SK-N-SH (cell line): Measurements from ENCODE around the gene PCSK7. TPM values are rescaled to one million over a fixed set of nuclear protein-coding genes. Genes with fewer than 3 reads are reported as not detected.

Experiments used
- CTCF ChIA-PET: fragments of 300-600, 350-600 bp; formaldehyde crosslinking; extraction: SDS; loops from one replicate; lab custom pipeline; 2021; lab: Yijun Ruan, JAX
- POLR2A ChIA-PET: fragments of 350-600 bp; sonication (Branson Sonifier 250); formaldehyde crosslinking; extraction: SDS; loops from one replicate; lab custom pipeline; 2020; ENCODE audit warnings: antibody characterized with exemption, inconsistent platforms; lab: Yijun Ruan, JAX
- DNase-seq: peaks from one replicate; pipeline ENCODE4 v3.0.0; 2012
- H2AFZ ChIP-seq: fragments of 200-600 bp; sonication (generic); 2 replicates; pipeline ENCODE4 v1.8.1; 2016; ENCODE audit warnings: antibody characterized with exemption, mild to moderate bottlenecking, low read depth
- H3F3A ChIP-seq: fragments of 200-600 bp; sonication (generic); replicated peaks from 2 replicates; pipeline ENCODE3; 2016; ENCODE audit warnings: antibody characterized with exemption, mild to moderate bottlenecking; ENCODE audit not compliant: insufficient read depth
- H3K27ac ChIP-seq, 2 experiments: fragments of 200-500 bp in 1 of 2; fragments of 200-600 bp in 1 of 2; sonication (Bioruptor generic) in 1 of 2; sonication (generic), shearing (Covaris generic) in 1 of 2; 2 replicates each; pipeline versions ENCODE4 v1.5.1 to v1.6.1; 2014 to 2016; ENCODE audit warnings: low read depth in 2 of 2, inconsistent platforms in 1 of 2, low read length in 1 of 2, mild to moderate bottlenecking in 1 of 2, mixed read lengths in 1 of 2
- H3K27me3 ChIP-seq: fragments of 200-600 bp; sonication (generic), shearing (Covaris generic); 2 replicates; pipeline ENCODE4 v1.6.1; 2016; ENCODE audit warnings: mixed run types; ENCODE audit not compliant: insufficient read depth
- H3K36me3 ChIP-seq, 2 experiments: fragments of 200-500 bp in 1 of 2; fragments of 200-600 bp in 1 of 2; sonication (Bioruptor generic) in 1 of 2; sonication (generic) in 1 of 2; replicated peaks in 1 of 2; 2 replicates each; pipeline versions ENCODE3 to v1.5.1; 2014 to 2016; ENCODE audit warnings: low read length in 1 of 2, mild to moderate bottlenecking in 1 of 2; ENCODE audit not compliant: insufficient read depth in 2 of 2, control insufficient read depth in 1 of 2
- H3K4me1 ChIP-seq, 2 experiments: fragments of 200-500 bp in 1 of 2; fragments of 200-600 bp in 1 of 2; sonication (Bioruptor generic) in 1 of 2; sonication (generic), shearing (Covaris generic) in 1 of 2; 2 replicates each; pipeline versions ENCODE4 v1.5.1 to v1.6.1; 2014 to 2016; ENCODE audit warnings: low read depth in 1 of 2, low read length in 1 of 2, mixed run types in 1 of 2; ENCODE audit not compliant: insufficient read depth in 2 of 2, control insufficient read depth in 1 of 2
- H3K4me2 ChIP-seq: fragments of 200-600 bp; sonication (generic), shearing (Covaris generic); 2 replicates; pipeline ENCODE4 v1.6.1; 2017; ENCODE audit warnings: mixed run types
- H3K4me3 ChIP-seq, 2 experiments: fragments of 200-500 bp in 1 of 2; fragments of 200-600 bp in 1 of 2; sonication (Bioruptor generic) in 1 of 2; sonication (generic), shearing (Covaris generic) in 1 of 2; 2 replicates each; pipeline versions ENCODE4 v1.5.1 to v1.8.1; 2014 to 2016; ENCODE audit warnings: low read depth in 2 of 2, inconsistent platforms in 1 of 2, low read length in 1 of 2, mild to moderate bottlenecking in 1 of 2, mixed read lengths in 1 of 2, moderate library complexity in 1 of 2
- H3K79me2 ChIP-seq: fragments of 200-600 bp; sonication (generic); 2 replicates; pipeline ENCODE4 v1.8.1; 2017; ENCODE audit warnings: mild to moderate bottlenecking; ENCODE audit not compliant: insufficient read depth
- H3K9ac ChIP-seq: fragments of 200-600 bp; sonication (generic); 2 replicates; pipeline ENCODE4 v1.6.1; 2017; ENCODE audit warnings: mixed run types
- H3K9me2 ChIP-seq: fragments of 200-600 bp; sonication (generic); 2 replicates; pipeline ENCODE4 v1.6.1; 2017; ENCODE audit warnings: mixed run types
- H3K9me3 ChIP-seq: fragments of 200-600 bp; sonication (generic); 2 replicates; pipeline ENCODE4 v1.6.1; 2017; ENCODE audit warnings: mixed run types, mild to moderate bottlenecking, moderate library complexity
- H4K20me1 ChIP-seq: fragments of 200-600 bp; sonication (generic); 2 replicates; pipeline ENCODE4 v1.6.1; 2017; ENCODE audit warnings: mild to moderate bottlenecking, mixed run types; ENCODE audit not compliant: insufficient read depth
- CTCF ChIP-seq: fragments of 200-600 bp; sonication (generic); IDR thresholded peaks from 2 replicates; pipeline ENCODE4 v1.6.1; 2017; ENCODE audit warnings: antibody characterized with exemption, mild to moderate bottlenecking, moderate library complexity
- ELF1 ChIP-seq: IDR thresholded peaks from 2 replicates; pipeline ENCODE4 v1.4.0; 2012
- FOSL2 ChIP-seq: IDR thresholded peaks from 2 replicates; pipeline ENCODE4 v1.4.0; 2012; ENCODE audit warnings: low read depth, mild to moderate bottlenecking, moderate library complexity, borderline replicate concordance
- FOXJ3 ChIP-seq: sonication (generic); formaldehyde crosslinking; IDR thresholded peaks from 2 replicates; pipeline ENCODE4 v1.5.1; 2020; ENCODE audit warnings: mild to moderate bottlenecking, missing genetic modification reagents
- FOXM1 ChIP-seq: IDR thresholded peaks from 2 replicates; pipeline ENCODE4 v1.4.0; 2012; ENCODE audit warnings: low read depth, mild to moderate bottlenecking
- JUND ChIP-seq: IDR thresholded peaks from 2 replicates; pipeline ENCODE4 v1.4.0; 2012
- MEF2A ChIP-seq: IDR thresholded peaks from 2 replicates; pipeline ENCODE4 v1.4.0; 2012; ENCODE audit warnings: low read depth, borderline replicate concordance
- MXI1 ChIP-seq: IDR thresholded peaks from 2 replicates; pipeline ENCODE4 v1.6.1; 2012; ENCODE audit warnings: mild to moderate bottlenecking, low read depth, low read length, improper control_type of control experiment
- PBX3 ChIP-seq: IDR thresholded peaks from 2 replicates; pipeline ENCODE4; 2012
- RAD21 ChIP-seq: IDR thresholded peaks from 2 replicates; pipeline ENCODE4 v1.6.1; 2012; ENCODE audit warnings: mild to moderate bottlenecking, low read length
- RCOR1 ChIP-seq: fragments of 150-350 bp; IDR thresholded peaks from 2 replicates; pipeline ENCODE4 v1.6.1; 2017; ENCODE audit warnings: antibody characterized with exemption, low read length
- REST ChIP-seq: IDR thresholded peaks from 2 replicates; pipeline ENCODE4 v1.6.1; 2012; ENCODE audit warnings: mild to moderate bottlenecking, low read depth, low read length, moderate library complexity
- SIN3A ChIP-seq: IDR thresholded peaks from 2 replicates; pipeline ENCODE4 v1.6.1; 2012; ENCODE audit warnings: low read depth, mild to moderate bottlenecking, low read length, moderate library complexity, borderline replicate concordance
- SMC3 ChIP-seq: IDR thresholded peaks from 2 replicates; pipeline ENCODE4 v1.6.1; 2012; ENCODE audit warnings: low read depth, low read length, improper control_type of control experiment
- TEAD4 ChIP-seq: IDR thresholded peaks from 2 replicates; pipeline ENCODE4 v1.4.0; 2012; ENCODE audit warnings: mild to moderate bottlenecking, borderline replicate concordance; ENCODE audit not compliant: insufficient read depth
- USF1 ChIP-seq: IDR thresholded peaks from 2 replicates; pipeline ENCODE4 v1.4.0; 2012; ENCODE audit warnings: low read depth, borderline replicate concordance
- ZBTB33 ChIP-seq: IDR thresholded peaks from 2 replicates; pipeline ENCODE4 v1.4.0; 2012; ENCODE audit warnings: low read depth, borderline replicate concordance
- WGBS: methylation state at CpG from one replicate; pipeline ENCODE4 v1.1.6; 2017; ENCODE audit warnings: low lambda C conversion rate; 5-methylcytosine and 5-hydroxymethylcytosine counted together
- polyA plus RNA-seq, 3 experiments: library from polyadenylated mRNA; depleted of rRNA; stranded (reverse); fragments of >200 nt; gene quantifications; 2 replicates each; pipeline ENCODE4 v1.2.3, GENCODE V29; 2012

PCSK7 gene
- polyA plus RNA-seq, 1 of the 3 experiments (the other 2 are of a cell fraction), result 49.7 TPM

- WGBS, result 93% methylated on average over 5 of the region's 5 CpGs
These were observed 56.1 kb downstream of the PCSK7 start for GRCh38 chr11:117175781-117176180.

More at GRCh38 chr11:117175781-117176180, 56.1 kb downstream of the PCSK7 start:
- no peaks in the 10 kb centered on the region for H4K20me1 ChIP-seq
- H3K27me3 ChIP-seq, result no peaks in the 10 kb centered on the region
- ChIA-PET CTCF (interaction anchor here (0.9 to 1.0 kb wide), 2 partner anchors 24 to 51 kb away, joined by 3 to 5 read pairs; no protein-coding TSS in a partner anchor), POLR2A (no interaction called here)
- peaks cover 11% of the 10 kb centered on the region; the same call in 1 of the 2 replicates for H3K79me2 ChIP-seq
- no peak overlapping the region for H3K4me3 ChIP-seq
- H3F3A ChIP-seq, result peaks cover 28% of the 10 kb centered on the region
- no peak overlapping the region for H2AFZ ChIP-seq
- H3K36me3 ChIP-seq, result peaks cover 3 to 12% of the 10 kb centered on the region in 2 experiments
- TF ChIP-seq ELF1 (no peak), FOSL2 (no peak), ZBTB33 (no peak), REST (no peak), RCOR1 (no peak), JUND (no peak), FOXJ3 (CRISPR knock-in tag) (no peak), PBX3 (no peak), FOXM1 (no peak), SMC3 (no peak), USF1 (no peak), MXI1 (no peak), SIN3A (no peak), CTCF (no peak), MEF2A (no peak), RAD21 (no peak), TEAD4 (no peak)
- TF ChIP-seq, all 33 proteins: peak for 0
- Histone ChIP-seq H3K4me1 (peaks cover 10 to 26% of the 10 kb centered on the region in 2 experiments; a peak in 2 of 4 replicates), H3K27ac (no peak overlapping the region), H3K9me3 (no peaks in the 10 kb centered on the region), H3K9ac (no peak overlapping the region), H3K4me2 (no peak overlapping the region), H3K9me2 (no peaks in the 10 kb centered on the region)
- no peak for DNase-seq
